ENCODE data around the gene FGGY.
"Not testable (repeated sequence)": the region's sequence is repeated elsewhere in the genome, so short reads cannot be mapped to it uniquely, and the experiment has no call there.

FGGY gene, protein sequence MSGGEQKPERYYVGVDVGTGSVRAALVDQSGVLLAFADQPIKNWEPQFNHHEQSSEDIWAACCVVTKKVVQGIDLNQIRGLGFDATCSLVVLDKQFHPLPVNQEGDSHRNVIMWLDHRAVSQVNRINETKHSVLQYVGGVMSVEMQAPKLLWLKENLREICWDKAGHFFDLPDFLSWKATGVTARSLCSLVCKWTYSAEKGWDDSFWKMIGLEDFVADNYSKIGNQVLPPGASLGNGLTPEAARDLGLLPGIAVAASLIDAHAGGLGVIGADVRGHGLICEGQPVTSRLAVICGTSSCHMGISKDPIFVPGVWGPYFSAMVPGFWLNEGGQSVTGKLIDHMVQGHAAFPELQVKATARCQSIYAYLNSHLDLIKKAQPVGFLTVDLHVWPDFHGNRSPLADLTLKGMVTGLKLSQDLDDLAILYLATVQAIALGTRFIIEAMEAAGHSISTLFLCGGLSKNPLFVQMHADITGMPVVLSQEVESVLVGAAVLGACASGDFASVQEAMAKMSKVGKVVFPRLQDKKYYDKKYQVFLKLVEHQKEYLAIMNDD

DNA sequence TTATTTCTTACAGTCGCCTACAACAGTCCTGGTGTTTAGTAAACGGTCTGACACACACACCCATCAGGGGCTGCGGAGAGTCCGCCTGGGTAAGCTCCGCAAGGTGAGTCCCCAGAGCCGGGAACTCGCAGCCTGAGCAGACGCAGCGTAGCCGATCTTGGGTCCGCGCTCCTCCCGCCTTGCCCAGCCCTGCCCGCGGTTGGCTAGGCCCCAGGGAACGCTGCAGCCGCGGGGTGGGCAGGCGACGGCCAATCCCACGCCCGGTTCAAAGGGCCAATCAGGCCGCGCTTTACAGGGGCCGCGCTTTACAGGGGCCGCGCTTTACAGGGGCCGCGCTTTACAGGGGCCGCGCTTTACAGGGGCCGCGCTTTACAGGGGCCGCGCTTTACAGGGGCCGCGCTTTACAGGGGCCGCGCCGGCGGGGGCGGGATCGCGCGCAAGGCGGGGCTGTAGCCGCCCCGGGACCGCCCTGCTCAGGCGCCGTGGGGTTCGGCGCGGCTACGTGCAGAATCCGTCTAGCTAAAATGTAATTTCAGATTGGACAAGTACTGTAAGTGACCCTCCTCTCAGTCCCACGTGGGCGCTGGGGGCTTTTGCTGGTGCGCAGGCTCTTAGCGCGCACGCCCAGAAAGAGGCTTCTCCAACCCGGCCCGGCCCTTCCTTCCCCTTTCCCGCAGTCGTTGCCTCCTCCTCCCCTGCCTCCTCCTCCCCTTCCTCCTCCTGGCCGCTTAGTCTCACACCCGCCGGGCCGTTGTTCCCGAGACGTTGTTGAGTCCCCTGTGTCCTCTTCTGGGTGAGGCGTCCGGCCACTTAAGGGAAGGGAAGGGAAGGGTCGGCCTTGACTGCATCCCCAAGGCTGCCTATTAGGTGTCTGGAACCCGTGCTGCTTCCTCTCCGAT is at the start of gene FGGY:
FGGY (plus strand) TSS at position 737 of the 899 bp plus-strand sequence. CDS start 24,456 bp downstream, outside the sequence.
- peak; percentile 90 for DNase-seq

DNA sequence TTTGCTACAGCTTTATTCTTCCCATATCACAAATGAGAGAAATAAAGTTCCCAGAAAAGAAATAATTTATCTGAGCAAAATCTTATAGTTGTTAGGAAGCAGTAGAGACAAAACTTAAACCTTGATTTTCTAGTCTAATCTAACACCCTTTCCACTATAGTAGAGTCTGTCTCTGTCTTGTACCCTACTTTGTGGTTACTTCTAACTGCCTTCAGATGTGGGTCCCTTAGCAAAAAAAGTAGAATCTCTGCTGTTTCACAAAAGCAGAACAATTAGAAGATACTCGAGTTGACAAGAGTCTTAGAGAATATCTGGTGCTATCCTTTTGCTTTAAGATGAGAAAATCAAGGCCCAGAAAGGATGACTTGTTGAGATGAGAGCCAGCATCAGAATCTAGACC is 48.1 kb upstream of the FGGY start:
- DNase-seq: no peak

DNA sequence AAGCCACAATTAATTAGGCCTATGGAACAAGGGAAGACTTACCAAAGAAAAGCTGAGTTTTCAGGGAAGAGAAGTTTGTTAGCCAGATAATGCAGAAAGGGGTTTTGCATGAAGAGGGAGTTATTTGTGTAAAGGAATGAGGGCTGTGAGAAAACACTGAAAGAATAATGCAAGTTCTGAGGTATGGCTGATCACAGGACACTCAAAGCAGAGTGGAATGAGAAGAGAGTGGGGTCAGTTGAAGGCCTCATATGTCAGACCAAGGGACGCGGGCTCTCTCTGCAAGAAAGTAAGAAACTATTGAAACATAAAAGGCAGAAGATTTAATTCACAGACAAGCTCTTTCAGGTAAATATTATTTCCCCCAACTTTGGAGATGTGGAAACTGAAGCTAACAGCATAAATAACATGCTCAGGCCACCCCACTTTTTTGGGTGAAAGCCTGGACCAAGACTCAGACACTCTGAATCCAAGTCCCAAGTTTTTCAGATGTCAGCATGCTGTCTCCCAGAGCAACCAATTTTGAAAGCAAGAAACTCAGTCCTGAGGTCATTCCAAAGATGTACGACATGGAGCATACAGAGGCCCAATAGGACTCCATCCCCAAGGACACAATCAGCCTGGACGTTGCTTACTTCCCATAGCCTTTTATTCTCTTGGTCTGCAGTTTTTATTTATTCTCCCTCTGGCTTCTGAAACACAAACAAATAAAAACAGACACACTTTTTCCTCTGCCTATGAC is 47.3 kb upstream of the FGGY start:
- no peak for DNase-seq

DNA sequence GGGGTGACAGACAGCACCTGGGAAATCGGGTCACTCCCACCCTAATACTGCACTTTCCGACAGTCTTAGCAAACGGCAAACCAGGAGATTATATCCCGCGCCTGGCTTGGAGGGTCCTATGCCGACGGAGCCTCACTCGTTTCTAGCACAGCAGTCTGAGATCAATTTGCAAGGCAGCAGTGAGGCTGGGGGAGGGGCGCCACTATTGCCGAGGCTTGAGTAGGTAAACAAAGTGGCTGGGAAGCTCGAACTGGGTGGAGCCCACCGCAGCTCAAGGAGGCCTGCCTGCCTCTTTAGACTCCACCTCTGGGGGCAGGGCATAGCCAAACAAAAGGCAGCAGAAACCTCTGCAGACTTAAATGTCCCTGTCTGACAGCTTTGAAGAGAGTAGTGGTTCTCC is 45.8 kb upstream of the FGGY start:
- not testable (repeated sequence) for DNase-seq

DNA sequence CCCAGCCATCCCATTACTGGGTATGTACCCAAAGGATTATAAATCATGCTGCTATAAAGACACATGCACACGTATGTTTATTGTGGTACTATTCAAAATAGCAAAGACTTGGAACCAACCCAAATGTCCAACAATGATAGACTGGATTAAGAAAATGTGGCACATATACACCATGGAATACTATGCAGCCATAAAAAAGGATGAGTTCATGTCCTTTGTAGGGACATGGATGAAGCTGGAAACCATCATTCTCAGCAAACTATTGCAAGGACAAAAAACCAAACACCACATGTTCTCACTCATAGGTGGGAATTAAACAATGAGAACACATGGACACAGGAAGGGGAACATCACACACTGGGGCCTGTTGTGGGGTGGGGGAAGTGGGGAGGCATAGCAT is 40.5 kb upstream of the FGGY start:
- not testable (repeated sequence) for DNase-seq

DNA sequence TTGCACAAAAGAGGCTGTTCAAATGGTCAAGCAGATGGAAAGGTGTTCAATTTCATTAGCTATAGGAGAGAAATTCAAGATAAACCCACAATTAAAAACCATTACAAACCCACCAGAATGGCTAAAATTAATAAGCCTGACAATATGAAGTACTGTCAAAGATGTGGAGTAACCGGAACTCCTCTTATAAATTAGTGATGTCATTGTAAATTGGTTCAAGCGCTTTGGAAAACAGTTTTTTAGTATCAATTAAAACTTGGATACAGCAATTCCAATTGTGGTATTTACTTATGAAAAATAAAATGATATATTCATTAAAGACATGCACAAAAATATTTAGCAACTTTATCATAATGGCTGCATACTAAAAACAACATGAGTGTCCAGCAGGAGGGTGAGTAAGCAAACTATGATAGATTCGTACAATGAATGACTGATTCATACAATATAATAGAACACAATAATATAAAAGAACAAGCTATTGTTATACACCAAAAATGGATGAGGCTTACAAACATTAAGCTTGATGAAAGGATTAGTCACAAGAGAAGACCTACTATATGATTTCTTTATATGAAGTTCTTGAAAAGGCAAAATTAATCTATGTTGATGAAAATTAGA is 38.4 kb upstream of the FGGY start:
- DNase-seq: no peak

DNA sequence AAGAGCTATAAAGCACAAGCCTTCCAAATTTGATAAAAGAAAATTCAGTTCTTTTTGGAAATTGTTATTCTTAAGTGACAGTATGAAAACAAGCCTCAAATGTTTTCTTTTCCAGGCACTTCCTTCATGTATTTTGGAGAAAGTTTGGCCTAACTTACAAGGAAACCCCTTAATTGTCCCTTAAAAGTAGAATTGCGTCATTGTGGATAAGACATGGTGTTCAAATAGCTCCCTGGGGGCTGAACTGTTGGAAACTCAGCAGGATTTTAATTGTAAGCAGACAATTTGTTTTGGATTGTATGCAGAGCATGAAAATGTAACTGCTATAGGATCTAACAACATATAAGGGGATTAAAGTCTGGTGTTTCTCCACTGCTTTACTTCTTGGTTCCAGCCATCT is 35.4 kb upstream of the FGGY start:
- DNase-seq: no peak

DNA sequence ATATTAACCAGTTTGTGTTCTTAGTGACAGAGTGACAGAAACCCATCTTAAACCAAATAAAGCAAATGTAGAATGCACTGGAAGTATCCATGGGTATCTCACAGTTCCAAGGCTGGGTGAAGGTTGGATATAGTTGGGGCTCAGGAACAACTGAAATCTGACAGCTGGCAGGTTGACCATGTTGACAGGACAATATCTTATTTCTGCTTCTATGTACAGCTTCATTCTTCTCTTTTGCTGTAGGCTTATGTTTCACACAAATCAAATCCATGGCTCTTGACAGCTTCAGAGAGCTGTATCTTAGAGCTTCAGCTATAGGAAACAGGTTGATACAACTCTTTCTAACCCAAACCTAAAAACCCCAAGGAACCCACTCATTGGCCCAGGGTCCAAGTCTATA is 34.3 kb upstream of the FGGY start:
- no peak for DNase-seq

DNA sequence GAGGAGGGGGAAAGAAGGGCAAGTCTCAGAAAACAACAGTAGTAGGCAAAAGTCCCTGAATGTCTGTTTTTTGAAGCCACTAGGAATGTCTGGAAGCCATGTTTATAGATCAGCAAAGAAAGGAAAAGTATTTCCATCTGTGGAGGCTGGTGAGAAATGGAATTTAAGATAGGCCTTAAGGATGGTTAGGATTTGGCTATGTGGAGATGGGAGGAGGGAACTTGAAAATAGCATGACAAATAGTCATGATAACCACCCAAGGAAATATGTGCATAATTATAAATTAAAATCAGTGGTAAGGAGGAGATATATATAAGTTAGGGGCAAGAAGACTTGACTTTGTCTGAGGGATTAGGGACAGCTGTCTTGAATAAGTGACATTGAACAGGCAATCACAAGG is 33.8 kb upstream of the FGGY start:
- DNase-seq: no peak

DNA sequence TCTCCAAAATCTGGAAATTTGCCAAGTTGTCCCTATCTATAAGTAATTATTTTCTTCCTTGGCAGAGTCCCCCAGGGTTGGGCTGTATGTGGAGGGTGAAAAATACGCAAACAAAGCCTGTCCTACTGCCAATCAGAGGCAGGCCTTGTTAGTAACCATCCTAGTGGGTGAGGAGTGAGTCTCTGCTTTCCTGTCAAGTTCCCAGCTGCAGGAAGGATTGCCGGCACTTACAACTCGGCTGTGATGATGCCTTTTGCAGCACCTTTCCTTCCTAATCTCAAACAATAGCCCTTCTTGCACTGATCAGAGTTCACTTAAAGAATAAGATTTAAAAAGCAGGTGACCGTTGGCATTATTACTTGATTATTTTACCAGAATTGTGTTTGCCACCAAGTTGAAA is 31.3 kb upstream of the FGGY start:
- no peak for DNase-seq

DNA sequence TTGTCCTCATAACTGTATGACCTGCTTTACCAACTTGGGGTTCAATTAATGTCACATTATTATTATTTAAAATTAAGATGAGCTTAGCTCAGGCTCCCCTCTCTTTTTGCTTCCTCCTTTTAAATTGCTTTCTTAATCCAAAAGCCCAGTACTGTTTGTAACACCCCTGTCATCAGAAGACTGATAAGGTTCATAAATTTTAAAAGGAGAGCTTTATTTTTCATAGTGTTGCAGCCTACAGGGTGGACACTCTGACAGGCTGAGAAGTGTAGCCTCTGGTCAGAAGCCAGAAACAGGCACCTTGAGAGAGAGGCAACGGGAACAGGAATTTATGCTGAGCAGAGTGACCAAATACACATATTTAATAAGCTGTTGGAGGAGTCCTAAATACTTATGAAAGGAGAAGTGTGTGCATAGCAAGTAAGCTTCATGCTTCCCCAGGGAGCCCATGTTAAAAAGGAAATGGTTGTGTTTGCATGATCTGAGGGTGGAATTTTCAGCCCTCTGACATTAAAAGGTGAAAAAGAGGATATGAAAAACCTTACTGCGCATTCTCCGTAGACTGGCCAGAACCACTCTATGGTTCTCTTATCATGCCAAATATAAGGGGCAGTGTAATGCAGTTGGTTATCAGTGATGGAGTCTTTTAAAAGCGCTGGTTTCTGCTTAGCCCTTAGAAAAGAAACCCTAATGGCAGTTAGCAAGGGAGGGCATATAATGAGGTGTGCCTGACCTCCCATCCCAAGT is 30.5 kb upstream of the FGGY start:
- DNase-seq: peak; percentile 4

DNA sequence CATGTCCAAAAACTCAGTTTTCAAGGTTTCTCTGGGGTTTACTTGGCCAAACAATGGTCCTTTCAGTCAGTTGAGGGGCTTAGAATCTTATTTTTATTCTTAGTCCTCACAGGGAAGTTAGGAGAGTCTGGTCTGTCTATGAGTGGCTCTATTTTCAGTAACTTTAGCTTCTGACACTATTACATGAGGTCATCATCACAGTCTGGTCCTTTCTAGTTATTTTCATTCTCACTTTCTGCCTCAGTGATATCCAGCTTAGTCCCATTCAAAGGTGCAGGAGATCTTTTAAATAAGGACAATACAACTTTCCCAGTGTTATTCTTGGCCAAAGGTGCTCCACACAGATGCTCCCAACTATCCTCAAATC is 30.0 kb upstream of the FGGY start:
- no peak for DNase-seq

DNA sequence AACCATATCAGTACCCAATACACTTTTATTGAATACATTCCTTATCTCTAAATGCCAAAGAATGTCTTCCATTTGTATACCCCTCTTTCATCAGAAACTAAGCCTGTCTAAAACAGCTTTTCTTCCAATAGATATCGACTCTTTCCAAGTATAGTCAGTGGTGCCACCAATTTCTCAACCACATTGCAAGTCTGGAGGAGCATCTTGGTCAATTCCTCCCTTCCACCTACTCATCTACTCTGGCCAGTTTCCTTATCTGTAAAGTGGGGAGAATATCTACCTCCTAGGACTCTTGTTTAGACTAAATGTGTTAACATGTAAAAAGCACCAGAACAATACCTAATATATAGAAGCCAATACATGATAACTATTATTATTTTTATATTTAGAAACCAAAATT is 28.5 kb upstream of the FGGY start:
- DNase-seq: no peak

DNA sequence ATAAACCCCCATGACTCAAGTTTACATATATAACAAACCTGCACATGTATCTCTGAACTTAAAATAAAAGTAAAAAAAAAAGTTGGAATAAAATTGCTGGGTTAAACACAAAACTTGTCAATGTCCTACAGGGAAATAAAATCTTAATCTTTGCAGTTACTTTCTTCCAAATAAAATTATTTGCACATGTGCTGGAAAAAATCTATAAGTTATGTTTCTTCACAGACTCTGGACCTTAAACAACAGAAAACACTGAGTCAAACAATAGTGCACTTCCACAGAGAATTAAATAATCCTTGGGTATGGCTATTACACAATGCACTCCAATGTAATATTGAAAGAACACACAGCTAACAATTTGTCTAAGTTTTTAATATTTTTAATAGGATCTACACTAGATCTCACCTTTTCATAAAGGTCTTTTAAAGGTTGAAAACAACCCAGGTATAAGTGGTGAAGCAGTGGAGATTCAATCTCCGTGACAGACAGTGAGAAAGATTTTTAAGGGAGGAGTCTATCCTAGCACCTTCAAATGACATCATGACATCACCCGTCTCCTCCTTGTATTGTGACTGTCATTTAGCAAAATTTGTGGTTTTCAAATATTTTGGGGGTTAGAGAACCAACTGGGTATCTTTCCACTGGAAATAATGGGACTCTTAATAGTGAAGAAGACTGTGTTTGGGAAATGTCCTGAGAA is 25.2 kb upstream of the FGGY start:
- no peak for DNase-seq

DNA sequence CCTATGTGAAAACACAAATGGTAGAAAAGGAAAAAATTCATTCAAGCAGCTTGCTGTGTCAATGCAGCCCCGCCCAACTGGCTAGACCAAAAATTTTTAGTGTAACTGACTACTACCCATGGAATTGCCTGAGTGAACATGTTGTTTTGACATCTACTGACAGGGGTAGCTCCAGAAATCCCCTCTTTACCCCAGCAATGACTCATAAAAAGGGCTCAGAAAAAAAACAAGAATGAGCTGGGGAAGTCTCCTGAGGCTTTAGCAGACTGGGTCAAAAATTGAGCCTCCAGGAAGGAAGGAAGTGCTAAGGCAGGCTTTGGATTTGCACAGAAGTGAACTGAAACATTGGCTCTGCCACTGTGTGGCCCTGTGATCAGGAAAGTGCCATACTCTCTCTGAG is 24.4 kb upstream of the FGGY start:
- DNase-seq: no peak

DNA sequence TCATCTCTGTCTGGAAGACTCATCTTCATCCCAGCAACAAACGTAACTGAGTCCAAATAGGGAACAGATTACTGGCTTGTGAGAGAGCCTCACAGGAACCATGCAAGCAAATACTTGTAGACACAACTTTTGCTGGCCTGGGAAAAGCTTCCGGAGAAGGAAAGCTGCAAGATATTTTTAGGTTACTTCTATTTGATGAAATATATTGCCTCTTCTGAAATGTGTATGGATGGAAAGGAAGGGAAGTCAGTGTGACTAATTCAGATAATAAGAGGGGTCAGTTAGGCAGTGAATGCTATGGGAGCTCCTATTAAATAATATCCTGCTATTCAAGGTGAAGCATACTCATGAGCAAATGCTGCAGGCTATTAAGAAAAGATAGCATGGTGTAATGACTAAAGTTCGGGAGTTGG is 20.4 kb upstream of the FGGY start:
- no peak for DNase-seq

DNA sequence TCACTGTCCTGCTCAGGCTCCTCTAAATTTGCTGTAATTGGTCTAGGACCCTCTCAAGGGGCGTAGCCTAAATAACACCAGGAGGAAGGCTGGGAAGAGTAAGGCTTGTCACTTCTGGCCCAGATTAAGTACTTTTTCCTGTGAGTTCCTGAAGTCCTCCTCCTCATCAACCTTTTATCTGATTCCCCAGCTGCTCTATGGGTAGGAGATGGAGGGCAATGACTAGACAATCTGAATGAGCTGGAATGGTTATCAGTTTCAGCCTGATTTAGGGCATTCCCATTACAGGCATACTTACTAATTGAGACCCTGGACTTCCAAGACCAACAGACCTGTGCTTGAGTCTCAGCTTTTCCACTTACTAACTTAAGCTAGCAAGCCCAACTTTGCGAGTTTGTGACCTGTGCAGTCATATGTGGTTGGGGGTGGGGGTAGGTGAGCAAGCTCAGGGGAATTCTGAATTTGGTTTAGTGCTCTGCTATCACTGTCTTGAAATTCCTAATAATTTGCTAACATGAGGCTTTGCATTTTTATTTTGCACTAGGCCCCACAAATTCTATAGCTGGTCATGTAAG is 18.0 kb upstream of the FGGY start:
- DNase-seq: no peak

DNA sequence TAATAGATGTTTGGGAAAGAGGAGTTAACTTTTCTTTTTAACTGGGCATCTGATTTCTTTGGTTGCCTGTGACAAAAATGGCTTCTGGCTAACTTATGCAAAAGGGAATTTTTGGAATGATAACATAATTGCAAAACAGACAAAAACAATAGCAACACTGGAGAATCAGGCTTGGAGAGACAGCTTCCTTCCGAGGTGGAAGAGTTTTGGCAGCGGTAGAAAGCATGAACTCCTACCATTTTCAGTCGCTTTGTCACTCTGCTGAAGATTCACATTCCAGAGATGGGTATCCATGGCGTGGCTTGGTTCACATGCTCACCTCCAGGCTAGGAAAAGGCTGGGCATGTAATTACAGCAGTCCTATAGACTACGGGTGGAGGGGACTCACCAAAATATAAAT is 17.2 kb upstream of the FGGY start:
- DNase-seq: no peak

DNA sequence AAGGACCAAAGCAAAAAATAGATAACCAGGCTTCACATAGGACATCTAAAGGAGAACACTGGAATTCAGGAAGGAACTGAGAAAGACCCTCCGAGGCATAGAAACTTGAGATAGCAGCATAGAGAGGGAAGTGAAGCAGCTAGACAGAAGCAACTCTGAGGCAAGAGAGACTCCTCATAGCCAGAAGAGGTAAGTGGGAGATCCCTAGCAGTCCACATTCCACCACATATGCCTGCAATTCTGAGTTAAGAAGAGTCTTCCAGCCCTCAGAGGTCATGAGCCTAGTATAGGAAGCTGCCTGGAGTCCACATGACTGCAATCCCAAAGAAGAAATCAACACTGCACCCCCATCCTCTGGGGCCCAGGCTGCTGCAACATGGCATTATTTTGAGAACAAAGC is 13.9 kb upstream of the FGGY start:
- no peak for DNase-seq

DNA sequence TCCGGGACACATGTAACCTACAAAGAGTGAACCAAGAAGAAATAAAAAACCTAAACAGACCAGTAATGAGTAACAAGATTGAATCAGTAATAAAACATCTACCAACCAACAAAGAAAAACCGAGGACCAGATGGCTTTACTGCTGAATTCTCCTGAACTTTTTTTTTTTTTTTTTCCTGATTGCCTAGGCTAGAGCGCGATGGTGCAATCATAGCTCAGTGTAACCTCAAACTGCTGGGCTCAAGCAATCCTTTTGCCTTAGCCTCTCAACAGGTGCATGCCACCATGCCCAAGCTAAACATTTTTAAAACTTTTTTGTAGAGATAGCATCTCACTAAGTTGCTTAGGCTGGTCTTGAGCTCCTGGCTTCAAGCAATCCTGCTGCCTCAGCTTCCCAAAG is 11.2 kb upstream of the FGGY start:
- no peak for DNase-seq

DNA sequence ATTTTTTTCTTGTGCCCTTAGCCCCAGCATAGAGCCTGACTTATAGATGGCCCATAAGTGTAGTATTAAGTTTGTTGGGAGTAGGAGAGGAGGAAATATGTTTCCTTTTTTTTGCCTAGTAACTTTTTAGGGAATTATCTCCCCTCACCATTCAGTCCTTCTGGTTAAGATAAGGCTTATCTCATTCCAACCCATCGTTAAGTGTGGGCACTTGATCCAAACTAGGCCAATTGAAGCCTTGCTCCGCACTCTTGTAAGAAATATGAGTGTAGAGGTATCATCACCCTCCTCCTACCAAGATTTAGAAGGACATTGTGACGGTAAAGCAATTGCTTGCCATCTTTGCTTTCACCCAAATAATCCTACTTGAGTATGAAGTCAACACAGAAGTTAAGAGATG is 8.8 kb upstream of the FGGY start:
- DNase-seq: no peak
